ENCODE measurements around the gene LRP8.

- TF ChIP-seq CTCF (conservative IDR thresholded peaks at IDR 0.05) = no peak
- no peak for TF ChIP-seq ZFX (IDR thresholded peaks at IDR 0.05)
These were observed 43.4 kb downstream of the LRP8 start for GRCh38 chr1:53284224-53285020.
